ENCODE results near the gene KCNK16.

The KCNK16 gene

DNA sequence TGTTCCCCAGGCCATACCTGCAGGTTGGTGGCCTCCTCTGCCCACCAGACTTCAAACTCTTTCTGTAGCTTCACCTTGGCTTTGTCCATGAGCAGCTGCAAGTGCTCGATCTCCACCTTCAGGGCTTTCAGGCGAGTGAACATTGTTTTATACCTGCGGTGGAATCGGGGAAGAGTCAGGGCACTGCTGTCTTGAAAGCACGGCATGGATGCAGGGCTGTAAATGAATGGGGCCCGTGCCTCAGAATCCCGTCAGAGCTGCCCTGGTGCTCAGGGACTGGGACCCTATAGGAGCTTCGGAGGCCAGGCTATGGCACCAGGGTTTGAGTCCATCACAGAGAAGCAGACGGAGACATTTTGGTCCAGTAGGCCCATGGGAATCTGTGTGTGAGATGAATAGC is 37.9 kb upstream of the KCNK16 start:
- no peak overlapping the region for H3K27ac ChIP-seq (ENCODE audit: extremely low read depth, low read depth, low read length)
- ChIA-PET CTCF (interaction anchor here (0.6 to 5.3 kb wide), 3 partner anchors 17 to 752 kb away, joined by 3 to 37 read pairs (median 4); no protein-coding TSS in a partner anchor), POLR2A (no interaction called here)
- no peaks in the 10 kb centered on the region for H3K9me3 ChIP-seq (ENCODE audit: control insufficient read depth, insufficient read depth, low read depth, low read length)
- no peaks in the 10 kb centered on the region for H3K4me1 ChIP-seq (ENCODE audit: control insufficient read depth, insufficient read depth, low read length)
- no peaks in the 10 kb centered on the region for H3K36me3 ChIP-seq (ENCODE audit: control insufficient read depth in 2 of 2, insufficient read depth in 1 of 2, low read length in 2 of 2)
- no peak overlapping the region for H3K4me3 ChIP-seq (ENCODE audit: low read depth, low read length)
- TF ChIP-seq, protein P1, sequence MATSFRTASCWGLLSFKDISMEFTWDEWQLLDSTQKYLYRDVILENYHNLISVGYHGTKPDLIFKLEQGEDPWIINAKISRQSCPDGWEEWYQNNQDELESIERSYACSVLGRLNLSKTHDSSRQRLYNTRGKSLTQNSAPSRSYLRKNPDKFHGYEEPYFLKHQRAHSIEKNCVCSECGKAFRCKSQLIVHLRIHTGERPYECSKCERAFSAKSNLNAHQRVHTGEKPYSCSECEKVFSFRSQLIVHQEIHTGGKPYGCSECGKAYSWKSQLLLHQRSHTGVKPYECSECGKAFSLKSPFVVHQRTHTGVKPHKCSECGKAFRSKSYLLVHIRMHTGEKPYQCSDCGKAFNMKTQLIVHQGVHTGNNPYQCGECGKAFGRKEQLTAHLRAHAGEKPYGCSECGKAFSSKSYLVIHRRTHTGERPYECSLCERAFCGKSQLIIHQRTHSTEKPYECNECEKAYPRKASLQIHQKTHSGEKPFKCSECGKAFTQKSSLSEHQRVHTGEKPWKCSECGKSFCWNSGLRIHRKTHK (tag by site-specific recombination; IDR thresholded peaks at IDR 0.05) = no peak
- TF ChIP-seq ZBTB6 (tag by site-specific recombination; IDR thresholded peaks at IDR 0.05) (no peak), ZNF677 (tag by site-specific recombination; IDR thresholded peaks at IDR 0.05) (no peak), ZNF280D (tag by site-specific recombination; IDR thresholded peaks at IDR 0.05) (no peak), ZNF24 (tag by site-specific recombination; IDR thresholded peaks at IDR 0.05) (no peak), ZNF223 (tag by site-specific recombination; IDR thresholded peaks at IDR 0.05) (no peak), ZNF350 (tag by site-specific recombination; IDR thresholded peaks at IDR 0.05) (no peak), ZBTB17 (tag by site-specific recombination; IDR thresholded peaks at IDR 0.05) (no peak), BCL11A (tag by site-specific recombination; IDR thresholded peaks at IDR 0.05; ENCODE audit: low read depth) (no peak), ZNF580 (tag by site-specific recombination; IDR thresholded peaks at IDR 0.05) (no peak), GLIS2 (tag by site-specific recombination; IDR thresholded peaks at IDR 0.05) (no peak), ZNF510 (tag by site-specific recombination; IDR thresholded peaks at IDR 0.05; ENCODE audit: insufficient replicate concordance) (no peak), ZNF404 (tag by site-specific recombination; IDR thresholded peaks at IDR 0.05) (no peak), ZNF571 (tag by site-specific recombination; IDR thresholded peaks at IDR 0.05) (no peak), ZNF585B (tag by site-specific recombination; IDR thresholded peaks at IDR 0.05) (no peak), FEZF1 (tag by site-specific recombination; IDR thresholded peaks at IDR 0.05) (no peak), KLF8 (tag by site-specific recombination; IDR thresholded peaks at IDR 0.05) (no peak), ZNF560 (tag by site-specific recombination; IDR thresholded peaks at IDR 0.05; ENCODE audit: borderline replicate concordance) (no peak), ZNF366 (tag by site-specific recombination; conservative IDR thresholded peaks at IDR 0.05) (no peak), KLF16 (tag by site-specific recombination; IDR thresholded peaks at IDR 0.05) (no peak)

- H3K27ac ChIP-seq (ENCODE audit: extremely low read depth, low read depth, low read length) = no peak overlapping the region
- POLR2A ChIA-PET = no interaction called here
- H3K36me3 ChIP-seq (ENCODE audit: control insufficient read depth in 2 of 2, insufficient read depth in 1 of 2, low read length in 2 of 2) = no peaks in the 10 kb centered on the region
- no peaks in the 10 kb centered on the region for H3K9me3 ChIP-seq (ENCODE audit: control insufficient read depth, insufficient read depth, low read depth, low read length)
- H3K4me3 ChIP-seq (ENCODE audit: low read depth, low read length) = no peak overlapping the region
- TF ChIP-seq ZNF23 (tag by site-specific recombination; IDR thresholded peaks at IDR 0.05; ENCODE audit: borderline replicate concordance) (no peak), OSR2 (tag by site-specific recombination; IDR thresholded peaks at IDR 0.05) (peak; percentile 61)
- CTCF ChIA-PET = interaction anchor here (0.5 to 2.6 kb wide), 8 partner anchors 9 to 1837 kb away, joined by 3 to 11 read pairs (median 3); no protein-coding TSS in a partner anchor
- H3K4me1 ChIP-seq (ENCODE audit: control insufficient read depth, insufficient read depth, low read length) = no peaks in the 10 kb centered on the region
Measured at GRCh38 chr6:39357998-39358686, 35.6 kb upstream of the KCNK16 start.

Data from HEK293 (cell line).